Testis (tissue), 2 donors: ENCODE data around the gene PLA2G4E.

Experiments
- POLR2A ChIP-seq: fragments of 450-650 bp; IDR thresholded peaks from one replicate; pipeline ENCODE4 v1.6.1; 2017; ENCODE audit warnings: antibody characterized with exemption, mild to moderate bottlenecking, moderate library complexity
- TF ChIP-seq, protein P1 (sequence below), 3 experiments: fragments of 450-650 bp in 2 of 3; fragments of 200-600 bp in 1 of 3; sonication (generic) in 1 of 3; IDR thresholded peaks; one replicate each; pipeline ENCODE4 v1.5.1; 2016 to 2019; ENCODE audit warnings: antibody characterized with exemption in 3 of 3, mild to moderate bottlenecking in 2 of 3, moderate library complexity in 1 of 3

DNA sequence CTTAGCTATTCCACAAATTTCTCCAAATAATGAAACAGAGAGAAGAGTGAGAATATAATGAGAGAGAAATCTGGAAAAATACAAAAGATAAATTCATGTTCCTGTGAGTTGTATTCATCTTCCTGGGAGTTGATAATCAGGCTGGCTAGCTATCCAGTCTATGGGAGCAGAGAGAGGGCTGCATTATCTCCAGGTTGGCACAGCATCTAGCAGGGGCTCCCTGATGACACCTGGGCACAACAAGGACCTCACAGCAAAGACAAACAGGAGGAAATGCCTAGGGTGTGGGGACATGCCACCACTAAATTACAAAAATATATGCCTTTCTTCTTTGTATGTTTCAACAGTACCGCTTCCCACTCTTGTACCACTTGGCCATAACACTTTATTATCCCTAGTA lies 50.4 kb downstream of the PLA2G4E start:
- TF ChIP-seq, protein P1, sequence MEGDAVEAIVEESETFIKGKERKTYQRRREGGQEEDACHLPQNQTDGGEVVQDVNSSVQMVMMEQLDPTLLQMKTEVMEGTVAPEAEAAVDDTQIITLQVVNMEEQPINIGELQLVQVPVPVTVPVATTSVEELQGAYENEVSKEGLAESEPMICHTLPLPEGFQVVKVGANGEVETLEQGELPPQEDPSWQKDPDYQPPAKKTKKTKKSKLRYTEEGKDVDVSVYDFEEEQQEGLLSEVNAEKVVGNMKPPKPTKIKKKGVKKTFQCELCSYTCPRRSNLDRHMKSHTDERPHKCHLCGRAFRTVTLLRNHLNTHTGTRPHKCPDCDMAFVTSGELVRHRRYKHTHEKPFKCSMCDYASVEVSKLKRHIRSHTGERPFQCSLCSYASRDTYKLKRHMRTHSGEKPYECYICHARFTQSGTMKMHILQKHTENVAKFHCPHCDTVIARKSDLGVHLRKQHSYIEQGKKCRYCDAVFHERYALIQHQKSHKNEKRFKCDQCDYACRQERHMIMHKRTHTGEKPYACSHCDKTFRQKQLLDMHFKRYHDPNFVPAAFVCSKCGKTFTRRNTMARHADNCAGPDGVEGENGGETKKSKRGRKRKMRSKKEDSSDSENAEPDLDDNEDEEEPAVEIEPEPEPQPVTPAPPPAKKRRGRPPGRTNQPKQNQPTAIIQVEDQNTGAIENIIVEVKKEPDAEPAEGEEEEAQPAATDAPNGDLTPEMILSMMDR (IDR thresholded peaks at IDR 0.05), result no peak
- TF ChIP-seq POLR2A, result no peak
